Ishikawa (cell line): Measurements from ENCODE around the gene MAMDC2.

Experiments
- CEBPB ChIP-seq: IDR thresholded peaks from 2 replicates; pipeline ENCODE4 v1.6.1; 2012
- CREB1 ChIP-seq: IDR thresholded peaks from 2 replicates; pipeline ENCODE4 v1.6.1; 2012; ENCODE audit warnings: low read depth
- EGR1 ChIP-seq: IDR thresholded peaks from 2 replicates; pipeline ENCODE4 v1.6.1; 2012
- EP300 ChIP-seq: IDR thresholded peaks from 2 replicates; pipeline ENCODE4 v1.6.1; 2012; ENCODE audit warnings: borderline replicate concordance
- FOXM1 ChIP-seq: IDR thresholded peaks from 2 replicates; pipeline ENCODE4 v1.6.1; 2012; ENCODE audit warnings: low read depth, borderline replicate concordance
- NFIC ChIP-seq: IDR thresholded peaks from 2 replicates; pipeline ENCODE4 v1.6.1; 2012
- RAD21 ChIP-seq: IDR thresholded peaks from 2 replicates; pipeline ENCODE4 v1.6.1; 2012; ENCODE audit warnings: low read depth
- TAF1 ChIP-seq: IDR thresholded peaks from 2 replicates; pipeline ENCODE4 v1.6.1; 2012; ENCODE audit warnings: low read depth, mild to moderate bottlenecking
- TCF12 ChIP-seq: IDR thresholded peaks from 2 replicates; pipeline ENCODE4 v1.6.1; 2012; ENCODE audit warnings: low read depth
- TEAD4 ChIP-seq: IDR thresholded peaks from 2 replicates; pipeline ENCODE4 v1.6.1; 2012
- YY1 ChIP-seq: IDR thresholded peaks from 2 replicates; pipeline ENCODE4 v1.6.1; 2012; ENCODE audit warnings: low read depth
- ZBTB7A ChIP-seq: IDR thresholded peaks from 2 replicates; pipeline ENCODE4 v1.6.1; 2012; ENCODE audit warnings: low read depth
- TF ChIP-seq, protein P1 (sequence below): IDR thresholded peaks from 2 replicates; pipeline ENCODE4 v1.6.1; 2012
- TF ChIP-seq, protein P2 (sequence below): IDR thresholded peaks from 2 replicates; pipeline ENCODE4 v1.6.1; 2012; ENCODE audit warnings: low read depth, mild to moderate bottlenecking
- TF ChIP-seq, protein P3 (sequence below): IDR thresholded peaks from 2 replicates; pipeline ENCODE4 v1.6.1; 2012

MAMDC2 gene

GRCh38 chr9:70036641-70037040 is 7.0 kb upstream of the MAMDC2 start:
- TF ChIP-seq, protein P1, sequence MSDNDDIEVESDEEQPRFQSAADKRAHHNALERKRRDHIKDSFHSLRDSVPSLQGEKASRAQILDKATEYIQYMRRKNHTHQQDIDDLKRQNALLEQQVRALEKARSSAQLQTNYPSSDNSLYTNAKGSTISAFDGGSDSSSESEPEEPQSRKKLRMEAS, result no peak
- TF ChIP-seq, protein P2, sequence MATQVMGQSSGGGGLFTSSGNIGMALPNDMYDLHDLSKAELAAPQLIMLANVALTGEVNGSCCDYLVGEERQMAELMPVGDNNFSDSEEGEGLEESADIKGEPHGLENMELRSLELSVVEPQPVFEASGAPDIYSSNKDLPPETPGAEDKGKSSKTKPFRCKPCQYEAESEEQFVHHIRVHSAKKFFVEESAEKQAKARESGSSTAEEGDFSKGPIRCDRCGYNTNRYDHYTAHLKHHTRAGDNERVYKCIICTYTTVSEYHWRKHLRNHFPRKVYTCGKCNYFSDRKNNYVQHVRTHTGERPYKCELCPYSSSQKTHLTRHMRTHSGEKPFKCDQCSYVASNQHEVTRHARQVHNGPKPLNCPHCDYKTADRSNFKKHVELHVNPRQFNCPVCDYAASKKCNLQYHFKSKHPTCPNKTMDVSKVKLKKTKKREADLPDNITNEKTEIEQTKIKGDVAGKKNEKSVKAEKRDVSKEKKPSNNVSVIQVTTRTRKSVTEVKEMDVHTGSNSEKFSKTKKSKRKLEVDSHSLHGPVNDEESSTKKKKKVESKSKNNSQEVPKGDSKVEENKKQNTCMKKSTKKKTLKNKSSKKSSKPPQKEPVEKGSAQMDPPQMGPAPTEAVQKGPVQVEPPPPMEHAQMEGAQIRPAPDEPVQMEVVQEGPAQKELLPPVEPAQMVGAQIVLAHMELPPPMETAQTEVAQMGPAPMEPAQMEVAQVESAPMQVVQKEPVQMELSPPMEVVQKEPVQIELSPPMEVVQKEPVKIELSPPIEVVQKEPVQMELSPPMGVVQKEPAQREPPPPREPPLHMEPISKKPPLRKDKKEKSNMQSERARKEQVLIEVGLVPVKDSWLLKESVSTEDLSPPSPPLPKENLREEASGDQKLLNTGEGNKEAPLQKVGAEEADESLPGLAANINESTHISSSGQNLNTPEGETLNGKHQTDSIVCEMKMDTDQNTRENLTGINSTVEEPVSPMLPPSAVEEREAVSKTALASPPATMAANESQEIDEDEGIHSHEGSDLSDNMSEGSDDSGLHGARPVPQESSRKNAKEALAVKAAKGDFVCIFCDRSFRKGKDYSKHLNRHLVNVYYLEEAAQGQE, result no peak

- TF ChIP-seq EGR1 (no peak), NFIC (no peak), CREB1 (no peak), RAD21 (no peak), TCF12 (no peak), EP300 (no peak), FOXM1 (no peak), ZBTB7A (no peak), TEAD4 (no peak), TAF1 (no peak), CEBPB (no peak), YY1 (no peak)
- TF ChIP-seq, protein P2, result no peak
- TF ChIP-seq, protein P3, sequence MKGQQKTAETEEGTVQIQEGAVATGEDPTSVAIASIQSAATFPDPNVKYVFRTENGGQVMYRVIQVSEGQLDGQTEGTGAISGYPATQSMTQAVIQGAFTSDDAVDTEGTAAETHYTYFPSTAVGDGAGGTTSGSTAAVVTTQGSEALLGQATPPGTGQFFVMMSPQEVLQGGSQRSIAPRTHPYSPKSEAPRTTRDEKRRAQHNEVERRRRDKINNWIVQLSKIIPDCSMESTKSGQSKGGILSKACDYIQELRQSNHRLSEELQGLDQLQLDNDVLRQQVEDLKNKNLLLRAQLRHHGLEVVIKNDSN, result no peak
- TF ChIP-seq, protein P1, result no peak
These were observed 3.2 kb upstream of the MAMDC2 start for GRCh38 chr9:70040376-70040903.

- TF ChIP-seq TCF12, result no peak
- TF ChIP-seq, protein P1, result no peak
- no peak for TF ChIP-seq CREB1
- TF ChIP-seq RAD21, result no peak
- TF ChIP-seq, protein P2, result no peak
- TF ChIP-seq NFIC, result no peak
- TF ChIP-seq TEAD4, result no peak
- no peak for TF ChIP-seq FOXM1
- no peak for TF ChIP-seq EP300
- TF ChIP-seq TAF1, result no peak
- TF ChIP-seq, protein P3, result no peak
- TF ChIP-seq YY1, result no peak
- no peak for TF ChIP-seq EGR1
These were observed 1.0 kb upstream of the MAMDC2 start for GRCh38 chr9:70042461-70043215.

DNA sequence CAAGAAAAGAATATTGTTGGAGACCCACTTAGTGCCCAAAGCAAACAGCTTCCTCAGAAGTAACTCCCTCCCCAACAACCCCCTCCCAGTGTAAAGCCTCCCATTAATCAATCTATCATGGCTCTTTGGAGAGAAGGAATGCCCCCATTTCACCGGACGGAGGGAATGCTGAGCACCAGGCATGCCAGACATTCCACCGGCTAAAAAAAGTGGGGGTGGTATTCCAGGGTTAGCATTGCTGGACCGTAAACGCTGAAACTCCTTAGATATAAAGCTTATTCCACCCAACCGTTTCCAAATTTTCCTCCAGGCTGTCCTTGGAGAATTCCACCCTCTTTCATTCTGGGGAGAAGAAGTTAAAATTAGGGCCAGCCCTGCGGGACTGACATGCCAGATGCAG is 363 bp upstream of the MAMDC2 start:
- TF ChIP-seq ZBTB7A, result no peak
- TF ChIP-seq TEAD4, result peak; percentile 80
